GM20000 (cell line): ENCODE results near the gene PARP6.

Experiments
- DNase-seq: peaks from one replicate; pipeline ENCODE4 v3.0.0; 2012; ENCODE audit warnings: low spot score
- CTCF ChIP-seq: IDR thresholded peaks from 2 replicates; pipeline ENCODE4 v1.5.1; 2012; ENCODE audit warnings: mild to moderate bottlenecking, control low read depth; ENCODE audit errors: extremely low read depth, missing control alignments

Gene PARP6

GRCh38 chr15:72249142-72249810 is 23.1 kb downstream of the PARP6 start:
- DNase-seq: no peak
- no peak for TF ChIP-seq CTCF

- TF ChIP-seq CTCF: no peak
- no peak for DNase-seq
Observed at GRCh38 chr15:72248514-72248913, 23.8 kb downstream of the PARP6 start.

GRCh38 chr15:72242775-72243370 is 29.5 kb downstream of the PARP6 start:
- TF ChIP-seq CTCF: no peak
- no peak for DNase-seq

- DNase-seq: no peak
- TF ChIP-seq CTCF: no peak
Observed at GRCh38 chr15:72239652-72240051, 32.7 kb downstream of the PARP6 start.

GRCh38 chr15:72238586-72238985 is 33.8 kb downstream of the PARP6 start:
- TF ChIP-seq CTCF: no peak
- no peak for DNase-seq

- TF ChIP-seq CTCF: no peak
- no peak for DNase-seq
Observed at GRCh38 chr15:72237853-72238224, 34.5 kb downstream of the PARP6 start.

GRCh38 chr15:72237029-72237852 is 35.1 kb downstream of the PARP6 start:
- peak; percentile 56 for DNase-seq
- TF ChIP-seq CTCF: no peak
